ENCODE results near the gene ZNF784.

The ZNF784 gene

DNA sequence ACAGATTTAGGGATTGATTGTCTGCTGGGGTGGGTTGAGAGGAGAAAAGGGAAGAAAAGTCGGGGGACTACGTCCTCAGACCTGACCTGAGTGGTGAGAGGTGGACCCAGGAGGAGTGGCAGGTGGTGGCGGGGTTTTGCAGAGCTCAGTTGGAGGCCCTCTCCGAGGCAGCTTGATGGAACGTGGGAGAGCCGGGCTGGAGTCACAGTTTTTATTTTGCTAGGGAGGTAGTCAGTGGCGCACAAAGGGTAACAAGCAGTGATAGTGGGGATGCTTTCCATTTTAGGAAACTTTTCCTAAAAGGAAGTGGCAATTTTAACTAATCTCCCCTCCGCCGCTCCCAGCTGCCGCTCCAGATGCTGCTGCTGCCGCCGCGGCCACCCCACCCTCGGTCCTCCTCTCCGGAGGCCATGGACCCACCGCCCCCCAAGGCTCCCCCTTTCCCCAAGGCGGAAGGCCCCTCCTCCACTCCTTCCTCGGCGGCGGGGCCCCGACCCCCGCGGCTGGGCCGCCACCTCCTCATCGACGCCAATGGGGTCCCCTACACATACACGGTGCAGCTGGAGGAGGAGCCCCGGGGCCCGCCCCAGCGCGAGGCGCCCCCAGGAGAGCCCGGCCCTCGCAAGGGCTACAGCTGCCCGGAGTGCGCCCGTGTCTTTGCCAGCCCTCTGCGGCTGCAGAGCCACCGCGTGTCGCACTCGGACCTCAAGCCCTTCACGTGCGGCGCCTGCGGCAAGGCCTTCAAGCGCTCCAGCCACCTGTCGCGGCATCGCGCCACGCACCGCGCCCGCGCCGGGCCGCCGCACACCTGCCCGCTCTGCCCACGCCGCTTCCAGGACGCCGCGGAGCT is 18.0 kb upstream of the ZNF784 start:
- DNase-seq = peak; percentile 53

DNA sequence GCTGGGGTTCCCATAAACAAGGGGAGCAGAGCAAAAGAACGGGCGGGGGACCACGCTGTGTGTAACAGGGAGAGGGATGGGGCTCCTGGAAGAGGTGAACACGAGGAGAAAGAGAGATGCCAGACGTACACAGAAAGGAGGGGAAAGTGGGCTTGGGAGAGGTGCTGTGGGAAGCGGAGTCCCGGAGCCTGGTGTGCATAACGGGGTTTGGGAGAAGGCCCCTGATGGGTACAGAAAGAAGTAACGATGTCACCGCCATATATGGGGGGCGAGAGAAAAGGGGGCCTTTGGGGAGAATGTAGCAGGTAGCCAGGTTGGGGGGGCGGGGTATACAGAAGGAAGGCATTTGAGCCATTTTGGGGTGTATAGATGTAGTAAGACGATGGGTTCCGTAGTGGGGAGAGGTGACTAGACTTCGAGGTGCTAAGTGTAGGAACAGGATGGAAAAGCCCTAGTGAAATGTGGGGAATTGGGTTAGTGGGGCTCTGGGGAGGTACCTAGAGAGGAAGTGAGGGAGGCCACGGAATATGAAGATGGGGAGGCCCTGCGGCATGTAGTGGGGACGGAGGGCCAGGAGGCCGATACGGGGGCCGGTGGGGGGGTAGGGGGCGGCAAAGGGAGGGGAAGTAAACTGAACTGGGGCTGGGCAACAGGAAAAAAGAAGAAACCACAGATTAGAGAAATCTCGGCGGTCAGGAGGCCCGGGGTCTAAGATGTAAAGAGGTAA is 17.2 kb upstream of the ZNF784 start:
- DNase-seq = no peak

DNA sequence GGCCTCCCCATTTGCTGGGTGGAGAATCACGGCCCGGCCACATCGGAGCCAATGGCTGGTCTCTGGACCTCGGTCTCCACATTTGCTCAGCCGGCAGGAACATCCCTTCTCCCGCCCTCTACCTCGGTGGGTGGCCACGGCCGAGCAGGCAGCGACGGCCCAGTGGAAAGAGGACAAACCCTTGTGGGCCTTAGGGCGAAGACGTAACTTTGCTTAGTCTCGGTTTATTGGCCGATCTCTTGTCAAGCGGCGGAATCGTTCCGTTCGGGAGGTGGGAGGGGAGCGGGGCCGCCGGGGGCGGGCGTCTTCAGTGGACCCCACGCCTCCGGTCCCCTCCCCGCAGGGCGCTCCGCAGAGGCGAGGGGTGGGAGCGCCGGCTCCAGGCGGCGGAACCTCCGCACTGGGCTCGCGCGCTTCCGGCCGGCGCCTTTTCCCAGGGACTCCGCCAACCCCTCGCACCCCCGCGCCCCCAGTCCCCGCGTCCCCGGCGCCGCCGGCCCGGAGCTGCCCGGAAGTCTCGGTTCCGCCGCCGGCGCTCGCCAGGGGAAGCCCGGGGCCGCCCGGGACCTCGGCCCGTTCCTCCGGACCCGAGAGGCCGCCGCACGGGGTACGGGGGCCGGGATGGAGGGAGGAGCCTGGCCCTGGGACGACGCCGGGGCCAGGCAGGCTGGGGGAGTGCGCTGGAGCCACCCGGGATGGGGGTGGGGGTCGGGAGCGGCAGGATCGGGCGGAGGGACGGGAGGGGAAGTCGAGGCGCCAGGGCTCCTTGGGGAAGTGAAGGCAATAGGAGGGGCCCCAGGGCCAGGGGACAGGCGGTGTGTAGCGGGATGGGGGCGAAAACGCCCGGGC is 16.4 kb upstream of the ZNF784 start, which contains the start of gene ZNF580:
TSS of gene ZNF580 (plus strand) at position 426 of the 849 bp plus-strand sequence. CDS start 1,507 bp downstream, outside the sequence.
- DNase-seq = peak; percentile 31

DNA sequence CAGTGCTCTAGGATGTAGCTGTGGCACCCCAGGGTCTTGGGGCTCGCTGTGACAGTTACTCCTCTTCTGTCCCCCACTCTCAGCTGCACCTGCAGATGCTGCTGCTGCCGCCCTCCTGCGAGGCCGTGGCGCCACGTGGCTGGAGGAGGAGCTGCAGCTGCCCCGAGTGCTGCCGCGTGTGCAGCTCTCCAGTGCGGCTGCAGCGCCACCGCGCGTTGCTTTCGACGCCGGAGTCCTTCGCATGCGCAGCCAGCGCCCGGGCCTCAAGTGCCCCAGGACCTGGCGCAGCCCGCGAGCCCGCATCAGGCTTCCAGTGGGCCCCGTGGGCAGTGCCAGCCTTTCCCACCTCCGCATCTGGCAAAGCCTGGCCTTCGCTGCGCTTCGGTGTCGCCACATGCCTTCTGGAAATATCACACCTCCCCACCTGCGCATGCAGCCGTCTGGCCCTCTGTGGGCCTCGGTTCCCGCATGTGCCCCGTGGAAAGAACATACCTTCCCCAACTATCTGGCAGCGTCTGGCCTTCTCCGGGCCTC is 15.7 kb upstream of the ZNF784 start:
- no peak for DNase-seq

DNA sequence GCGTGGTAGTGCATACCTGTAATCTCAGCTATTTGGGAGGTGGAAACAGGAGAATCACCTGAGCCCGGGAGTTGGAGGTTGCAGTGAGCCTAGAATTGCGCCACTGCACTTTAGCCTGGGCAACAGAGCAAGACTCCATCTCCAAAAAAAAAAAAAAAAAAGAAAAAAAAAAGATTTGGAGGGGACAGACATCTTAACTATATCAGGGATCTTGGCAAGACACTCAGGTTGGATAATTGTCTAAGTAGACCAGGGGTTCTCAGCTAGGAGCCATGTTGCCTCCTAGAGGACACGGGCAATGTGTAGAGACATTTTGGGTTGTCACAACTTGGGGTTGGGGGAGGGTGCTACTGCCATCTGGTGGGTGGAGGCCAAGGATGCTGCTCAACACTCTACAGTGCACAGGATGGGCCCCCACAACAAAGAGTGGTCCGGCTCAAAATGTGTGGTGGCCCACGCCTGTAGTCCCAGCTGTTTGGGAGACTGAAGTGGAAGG is 14.5 kb upstream of the ZNF784 start:
- DNase-seq = no peak

DNA sequence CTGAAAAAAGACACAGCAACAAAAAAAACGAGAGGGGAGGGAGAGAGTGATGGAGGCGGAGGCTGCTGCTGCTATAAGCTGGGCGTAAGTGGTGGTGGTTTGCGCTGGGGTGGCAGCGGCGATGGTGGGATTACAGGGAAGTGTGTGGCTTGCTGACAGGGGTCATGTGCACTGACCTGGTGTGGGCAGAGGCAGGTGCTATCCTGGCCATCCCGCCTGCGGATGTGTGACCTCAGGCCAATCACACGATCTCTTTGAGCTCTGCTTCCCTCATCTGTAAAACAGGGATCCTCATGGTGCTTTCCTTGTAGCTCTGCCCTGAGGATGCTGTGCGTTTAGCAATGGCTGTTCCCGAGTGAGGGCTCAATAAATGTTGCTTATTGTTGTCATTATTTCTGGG is 13.2 kb upstream of the ZNF784 start:
- no peak for DNase-seq

DNA sequence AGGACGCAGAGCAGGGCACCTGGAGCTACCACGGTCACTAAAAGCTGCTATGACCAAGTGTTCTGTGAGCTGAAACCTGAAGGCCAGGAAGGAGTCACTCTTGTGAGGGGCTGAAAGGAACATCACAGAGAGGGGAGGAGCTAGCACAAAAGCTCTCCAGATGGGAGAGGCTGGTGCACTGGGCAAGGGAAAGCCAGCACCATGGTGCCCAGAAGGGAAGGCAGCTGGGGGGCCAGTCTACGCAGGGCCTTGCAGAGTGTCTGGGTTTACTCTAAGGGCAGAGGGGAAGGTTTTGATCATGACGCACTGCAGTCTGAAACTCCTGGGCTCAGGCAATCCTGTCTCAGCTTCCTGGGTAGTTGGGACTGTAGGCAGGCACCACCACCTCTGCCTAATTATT is 12.4 kb upstream of the ZNF784 start:
- DNase-seq = no peak

DNA sequence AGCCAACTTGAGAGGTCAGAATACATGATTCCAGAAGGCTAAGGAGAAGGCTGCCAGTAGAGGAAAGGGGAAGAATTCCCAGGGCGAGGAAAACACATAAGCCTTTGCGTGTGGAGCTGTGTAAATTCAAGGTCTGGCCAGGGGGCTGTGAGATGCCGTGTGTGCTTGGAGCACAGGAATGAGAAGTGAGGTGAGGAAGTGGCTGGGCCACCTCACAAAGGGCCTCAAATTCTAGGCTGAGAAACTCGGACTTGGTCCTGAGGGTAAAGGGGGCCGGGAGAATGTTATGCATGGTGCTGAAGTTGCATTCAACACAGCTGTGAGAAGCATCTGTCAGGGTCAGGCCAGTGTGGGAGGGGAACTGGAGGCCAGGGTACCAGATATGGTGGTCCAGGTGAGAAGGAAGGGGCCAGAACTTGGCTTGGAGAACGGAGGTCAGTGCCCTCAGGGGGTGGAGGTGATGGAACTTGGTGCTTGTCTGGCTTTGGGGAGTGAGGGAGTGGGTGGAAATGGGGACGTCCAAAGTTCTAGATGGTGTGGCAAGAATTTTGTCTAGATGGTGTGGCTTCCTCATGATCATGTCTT is 11.6 kb upstream of the ZNF784 start:
- DNase-seq = no peak

DNA sequence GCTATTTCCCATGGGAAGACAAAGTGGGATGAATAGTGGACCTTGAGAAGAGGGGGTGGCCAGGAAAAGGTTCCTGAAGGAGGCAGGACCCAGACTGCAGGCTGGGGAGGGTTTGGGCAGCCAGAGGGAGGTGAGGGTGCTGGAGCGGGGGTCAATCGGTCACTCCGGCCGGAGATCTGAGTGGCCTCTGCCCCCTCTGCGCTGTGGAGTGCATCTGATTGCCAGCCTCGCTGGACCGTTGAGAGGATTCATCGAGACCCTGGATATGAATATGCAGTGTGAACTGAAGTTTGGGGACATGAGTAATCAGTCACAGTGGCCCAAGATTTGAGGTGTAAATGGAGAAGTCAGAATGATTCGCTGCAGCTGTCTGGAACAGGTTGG is 11.0 kb upstream of the ZNF784 start:
- no peak for DNase-seq

DNA sequence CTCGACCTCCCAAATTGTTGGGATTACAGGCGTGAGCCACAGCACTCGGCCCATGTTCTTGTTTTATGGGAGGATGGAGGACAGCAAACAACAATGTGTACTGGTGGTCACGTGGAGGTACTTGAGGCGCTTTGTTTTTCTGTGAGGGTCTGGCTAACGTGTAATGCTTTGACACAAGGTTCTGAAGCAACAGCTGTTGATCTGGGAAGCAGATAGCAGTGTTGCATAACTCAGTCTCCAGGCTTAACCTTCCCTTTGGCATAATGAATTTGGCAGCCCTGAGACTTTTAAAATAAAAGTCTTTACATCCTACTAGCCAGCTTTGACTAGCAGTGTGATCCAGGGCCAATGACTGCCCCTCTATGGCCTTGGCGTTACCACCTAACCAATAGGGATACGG is 9.5 kb upstream of the ZNF784 start:
- no peak for DNase-seq

DNA sequence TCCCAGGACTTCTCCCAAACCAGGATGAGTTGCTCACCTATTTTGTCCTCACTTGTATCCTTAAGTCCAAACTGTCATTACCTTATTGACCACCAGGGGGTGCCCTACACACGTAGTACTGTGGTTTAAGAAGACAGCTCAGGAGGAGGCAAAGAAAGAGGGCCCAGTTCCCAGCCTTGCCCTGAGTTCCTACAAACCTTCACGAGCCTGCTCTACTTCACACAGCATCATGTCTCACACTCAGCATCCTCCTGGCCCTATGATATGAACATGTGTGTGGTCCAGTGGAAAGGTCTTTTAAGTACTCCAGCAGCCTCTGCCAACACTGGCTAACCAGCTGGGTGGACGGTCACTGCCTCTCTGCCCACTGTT is 8.1 kb upstream of the ZNF784 start:
- peak; percentile 83 for DNase-seq

DNA sequence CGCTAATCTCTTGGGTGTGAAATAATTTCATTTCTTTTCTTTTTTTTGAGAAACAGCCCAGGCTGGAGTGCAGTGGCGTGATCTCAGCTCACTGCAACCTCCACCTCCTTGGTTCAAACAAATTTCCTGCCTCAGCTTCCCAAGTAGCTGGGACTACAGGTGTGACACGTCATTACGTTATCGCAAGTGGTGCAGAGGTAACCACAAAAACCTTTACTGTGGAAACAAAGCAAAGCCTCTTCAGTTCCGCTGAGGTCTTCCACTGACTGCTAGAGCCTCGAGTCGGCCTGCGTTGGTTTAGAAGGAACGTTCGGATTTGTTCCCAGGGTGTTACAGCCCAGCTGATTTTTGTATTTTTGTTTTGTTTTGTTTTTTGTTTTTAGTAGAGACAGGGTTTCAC is 2.0 kb upstream of the ZNF784 start:
- no peak for DNase-seq

DNA sequence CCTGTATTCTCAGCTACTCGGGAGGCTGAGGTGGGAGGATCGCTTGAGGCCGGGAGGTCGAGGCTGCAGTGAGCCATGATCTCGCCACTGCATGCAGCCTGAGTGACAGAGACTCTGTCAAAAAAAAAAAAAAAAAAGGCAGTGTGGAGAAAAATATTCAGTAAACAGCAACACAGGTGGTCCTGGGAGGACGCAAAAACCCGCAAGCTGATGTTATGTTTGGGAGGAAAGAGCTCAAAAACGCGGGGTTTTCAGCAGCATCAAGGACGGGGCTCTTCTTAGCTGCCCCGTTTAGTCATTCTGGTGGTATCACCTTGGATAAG is 599 bp upstream of the ZNF784 start:
- DNase-seq = no peak

DNA sequence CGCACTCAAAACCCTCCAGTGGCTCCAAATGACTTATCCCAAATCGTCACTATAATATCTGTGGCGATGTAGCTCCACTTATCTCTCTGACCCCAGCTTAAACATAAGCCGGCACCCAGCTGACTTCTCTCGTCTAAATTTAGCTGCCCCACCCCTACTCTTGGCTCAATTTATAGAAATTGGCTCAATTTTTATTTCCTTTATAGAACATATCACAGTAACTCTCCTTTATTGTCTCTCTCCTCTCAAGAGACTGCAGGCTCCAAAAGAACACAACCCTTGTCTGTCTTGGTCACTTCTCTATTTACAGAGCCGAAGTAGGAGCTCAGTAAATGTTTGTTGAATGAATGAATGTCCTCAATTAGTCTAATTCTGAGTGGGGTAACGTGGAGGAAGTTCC is 805 bp downstream of the ZNF784 start:
- DNase-seq = no peak

DNA sequence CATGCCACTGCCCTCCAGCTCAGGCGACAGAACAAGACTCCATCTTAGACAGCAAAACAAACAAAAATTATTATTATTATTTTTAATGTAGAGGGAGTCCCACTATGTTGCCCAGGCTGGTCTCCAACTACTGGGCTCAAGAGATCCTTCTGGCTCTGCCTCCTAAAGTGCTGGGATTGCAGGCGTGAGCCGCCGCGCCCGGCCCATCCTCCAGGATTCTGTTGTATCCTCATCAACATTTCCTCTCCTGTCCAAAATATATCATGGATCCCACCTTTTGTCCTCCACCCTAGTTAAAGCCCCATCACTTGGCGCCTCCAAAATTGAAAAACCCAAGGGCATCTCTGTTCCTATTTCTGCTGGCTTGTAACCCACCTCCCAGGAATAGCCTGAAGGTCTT is 1.2 kb downstream of the ZNF784 start:
- DNase-seq = no peak

DNA sequence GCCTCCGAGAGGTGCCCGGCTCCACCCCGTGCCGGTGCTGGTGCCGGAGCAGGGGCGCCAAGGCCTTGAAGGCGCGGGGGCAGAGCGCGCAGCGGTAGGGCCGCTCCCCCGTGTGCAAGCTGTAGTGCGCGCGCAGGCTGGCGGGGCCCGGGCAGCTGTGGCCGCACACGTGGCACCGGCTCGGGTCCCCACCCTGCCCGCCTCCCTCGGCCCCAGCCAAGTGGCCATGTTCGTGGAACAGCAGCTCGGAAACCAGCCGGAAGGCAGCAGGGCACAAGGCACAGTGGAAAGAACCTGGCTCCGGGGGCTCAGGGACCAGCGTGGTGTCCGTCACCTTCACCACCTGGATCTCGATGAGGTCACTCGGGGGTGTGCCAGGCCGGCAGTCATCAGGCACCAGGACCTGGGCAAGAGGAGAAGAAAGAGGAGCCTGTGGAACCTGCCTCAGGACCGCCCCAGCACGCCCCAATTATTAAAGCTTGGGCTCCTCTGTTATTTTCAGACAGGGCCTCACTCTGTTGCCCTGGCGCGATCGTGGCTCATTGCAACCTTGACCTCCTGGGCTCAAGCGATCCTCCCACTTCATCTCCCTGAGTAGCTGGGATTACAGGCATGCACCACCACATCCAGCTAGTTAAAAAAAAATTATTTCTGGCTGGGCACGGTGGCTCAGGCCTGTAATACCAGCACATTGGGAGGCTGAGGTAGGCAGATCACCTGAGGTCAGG is 2.0 kb downstream of the ZNF784 start:
- DNase-seq = no peak

DNA sequence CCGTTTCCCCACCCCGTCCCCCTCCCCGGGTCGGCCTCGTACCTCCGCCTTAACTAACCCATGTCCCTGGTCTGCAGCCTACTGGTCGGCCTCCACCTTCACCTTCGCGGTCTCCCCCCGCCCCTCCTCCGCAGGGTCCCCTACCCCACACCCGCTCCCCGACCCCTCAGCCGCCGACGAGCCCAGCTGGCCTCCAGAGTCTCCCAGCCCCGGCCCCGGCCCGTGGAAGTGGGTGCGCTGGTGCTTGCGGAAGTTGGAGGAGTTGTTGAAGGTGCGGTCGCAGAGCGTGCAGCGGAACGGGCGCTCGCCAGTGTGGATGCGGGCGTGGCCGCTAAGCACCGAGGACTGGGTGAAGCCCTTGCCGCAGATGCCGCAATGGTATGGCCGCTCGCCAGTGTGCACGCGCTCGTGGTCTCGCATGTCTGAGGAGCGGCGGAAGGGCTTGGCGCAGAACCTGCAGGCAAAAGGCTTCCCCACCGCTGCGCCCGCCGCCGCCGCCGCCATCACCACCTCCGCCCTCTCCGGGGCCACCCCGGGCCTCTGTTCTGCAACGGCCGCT is 2.6 kb downstream of the ZNF784 start:
- DNase-seq = no peak

DNA sequence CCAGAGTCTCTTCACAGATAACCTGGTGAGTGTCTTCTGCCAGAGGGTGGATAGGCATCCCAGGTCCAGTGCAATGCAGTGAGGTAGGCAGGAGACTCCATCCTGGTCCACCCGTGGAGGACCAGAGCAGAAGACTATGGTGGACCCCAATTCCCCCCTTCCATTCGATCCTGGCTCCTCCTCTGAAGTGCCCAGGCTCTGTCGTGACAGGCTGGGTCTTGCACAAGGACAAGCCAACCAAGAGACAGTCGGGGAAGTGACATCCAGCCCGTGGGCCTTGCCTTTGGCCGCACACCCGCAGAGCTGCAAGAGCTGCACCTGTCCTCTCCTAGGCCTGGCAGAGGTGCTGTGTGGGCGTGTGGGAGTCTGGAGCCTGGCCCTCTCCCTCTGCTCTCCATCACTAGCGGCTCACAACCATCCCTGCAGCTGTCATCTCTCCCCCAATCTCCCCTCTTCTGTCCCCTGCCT is 3.1 kb downstream of the ZNF784 start:
- no peak for DNase-seq

DNA sequence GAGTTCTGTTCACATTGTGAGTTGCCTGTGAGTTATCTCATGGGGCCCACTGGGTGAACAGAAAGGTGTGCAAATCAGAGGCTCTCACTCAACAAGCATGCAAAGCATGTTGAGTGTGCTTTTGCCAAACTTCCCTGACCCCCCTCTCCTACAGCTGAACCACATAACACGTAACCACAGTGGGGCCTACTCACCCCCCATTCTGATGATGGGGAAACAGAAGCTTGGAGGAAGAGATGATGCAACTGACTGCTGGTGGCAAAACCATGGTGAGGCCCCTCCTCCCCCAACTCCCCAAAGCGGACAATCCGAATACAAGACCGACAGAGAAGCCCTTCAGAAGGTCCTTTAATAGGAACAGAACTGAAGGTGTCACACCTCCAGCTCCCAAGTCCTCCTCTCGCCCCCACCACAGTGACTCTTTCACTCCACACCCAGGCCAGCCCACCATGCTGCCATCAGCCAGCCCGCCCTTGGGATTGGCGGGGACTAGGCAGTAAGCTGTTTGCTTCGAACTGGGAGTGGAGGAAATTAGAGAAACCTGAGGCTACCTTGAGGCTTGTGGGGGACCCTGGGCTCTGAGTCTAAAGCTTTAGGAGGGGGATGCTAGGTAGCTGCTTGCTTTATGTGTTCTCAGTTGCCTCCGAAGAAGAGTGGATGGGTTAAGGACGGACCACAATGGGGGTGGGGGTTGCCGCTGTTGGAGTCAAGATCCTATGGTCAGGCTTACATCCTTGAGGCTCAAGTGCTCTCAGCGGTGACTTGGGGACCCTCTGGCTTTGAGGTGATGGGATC is 3.8 kb downstream of the ZNF784 start:
- no peak for DNase-seq

DNA sequence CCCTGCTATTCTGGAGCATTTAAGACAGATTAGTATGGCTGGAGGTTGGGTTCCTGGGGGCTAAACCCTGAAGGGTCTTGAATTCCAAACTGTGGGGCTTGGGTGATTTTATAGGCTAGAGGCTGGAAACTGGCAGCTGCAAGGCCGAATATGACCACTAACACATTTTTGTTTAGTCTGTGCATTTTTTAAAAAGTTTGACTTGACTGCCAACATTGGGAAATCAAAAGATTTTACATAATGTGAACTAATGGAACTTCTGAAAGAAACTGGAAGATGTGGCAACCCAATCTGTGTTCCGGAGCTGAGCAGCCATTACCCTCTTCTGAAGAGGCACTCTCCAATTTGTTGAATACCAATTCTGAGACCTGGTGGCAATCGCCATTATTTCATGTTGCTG is 5.1 kb downstream of the ZNF784 start:
- no peak for DNase-seq

DNA sequence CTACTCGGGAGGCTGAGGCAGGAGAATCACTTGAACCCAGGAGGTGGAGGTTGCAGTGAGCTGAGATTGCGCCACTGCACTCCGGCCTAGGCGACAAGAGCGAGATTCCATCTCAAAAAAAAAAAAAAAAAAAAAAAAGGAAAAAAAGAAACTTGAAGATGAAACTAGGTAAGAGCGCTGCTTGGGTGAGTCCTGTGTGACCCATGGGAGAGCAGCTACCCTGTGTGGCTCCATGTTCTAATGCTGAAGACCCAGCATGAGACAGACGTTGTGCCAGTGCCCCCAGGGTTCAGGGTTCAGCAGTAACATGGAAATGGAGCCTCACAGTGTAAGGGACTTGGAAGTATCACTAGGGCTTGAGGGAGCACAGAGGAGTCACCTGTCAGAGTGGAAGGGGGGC is 5.9 kb downstream of the ZNF784 start:
- no peak for DNase-seq

Data from DMS 273 treated with DMSO at 0.1 percent for 48 hours (cell line).